NOMO-1 treated with dmso at 0.1 percent for 144 hours (cell line): ENCODE data around the gene SEMA4A.

Experiments
- DNase-seq: peaks from one replicate; lab custom pipeline; 2025; ENCODE audit not compliant: unreplicated experiment; lab: John Stamatoyannopoulos, UW

The SEMA4A gene

GRCh38 chr1:156134716-156135435 is 18.5 kb upstream of the SEMA4A start:
- no peak for DNase-seq

DNA sequence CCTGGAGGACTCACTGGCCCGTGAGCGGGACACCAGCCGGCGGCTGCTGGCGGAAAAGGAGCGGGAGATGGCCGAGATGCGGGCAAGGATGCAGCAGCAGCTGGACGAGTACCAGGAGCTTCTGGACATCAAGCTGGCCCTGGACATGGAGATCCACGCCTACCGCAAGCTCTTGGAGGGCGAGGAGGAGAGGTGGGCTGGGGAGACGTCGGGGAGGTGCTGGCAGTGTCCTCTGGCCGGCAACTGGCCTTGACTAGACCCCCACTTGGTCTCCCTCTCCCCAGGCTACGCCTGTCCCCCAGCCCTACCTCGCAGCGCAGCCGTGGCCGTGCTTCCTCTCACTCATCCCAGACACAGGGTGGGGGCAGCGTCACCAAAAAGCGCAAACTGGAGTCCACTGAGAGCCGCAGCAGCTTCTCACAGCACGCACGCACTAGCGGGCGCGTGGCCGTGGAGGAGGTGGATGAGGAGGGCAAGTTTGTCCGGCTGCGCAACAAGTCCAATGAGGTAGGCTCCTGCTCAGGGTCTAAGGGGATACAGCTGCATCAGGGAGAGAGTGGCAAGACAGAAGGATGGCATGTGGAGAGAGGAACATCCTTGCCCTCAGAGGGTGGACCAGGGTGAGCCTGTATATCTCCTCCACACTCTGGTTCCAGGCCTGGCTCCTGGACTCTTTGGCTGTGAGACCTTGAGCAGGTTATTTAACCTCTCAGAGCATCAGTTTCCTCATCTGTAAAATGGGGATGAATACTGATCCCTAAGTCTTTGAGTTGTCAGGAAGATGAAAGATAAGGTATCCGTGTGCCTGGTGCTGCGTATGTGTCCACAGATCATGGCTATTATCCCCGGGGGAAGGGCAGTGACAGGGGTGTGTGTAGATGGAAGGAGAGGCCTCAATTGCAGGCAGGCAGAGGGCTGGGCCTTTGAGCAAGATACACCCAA is 17.2 kb upstream of the SEMA4A start:
- DNase-seq = no peak

GRCh38 chr1:156136970-156137483 is 16.4 kb upstream of the SEMA4A start:
- DNase-seq = no peak

GRCh38 chr1:156138458-156138867 is 14.9 kb upstream of the SEMA4A start:
- DNase-seq = no peak

GRCh38 chr1:156140879-156141707 is 12.3 kb upstream of the SEMA4A start:
- no peak for DNase-seq

DNA sequence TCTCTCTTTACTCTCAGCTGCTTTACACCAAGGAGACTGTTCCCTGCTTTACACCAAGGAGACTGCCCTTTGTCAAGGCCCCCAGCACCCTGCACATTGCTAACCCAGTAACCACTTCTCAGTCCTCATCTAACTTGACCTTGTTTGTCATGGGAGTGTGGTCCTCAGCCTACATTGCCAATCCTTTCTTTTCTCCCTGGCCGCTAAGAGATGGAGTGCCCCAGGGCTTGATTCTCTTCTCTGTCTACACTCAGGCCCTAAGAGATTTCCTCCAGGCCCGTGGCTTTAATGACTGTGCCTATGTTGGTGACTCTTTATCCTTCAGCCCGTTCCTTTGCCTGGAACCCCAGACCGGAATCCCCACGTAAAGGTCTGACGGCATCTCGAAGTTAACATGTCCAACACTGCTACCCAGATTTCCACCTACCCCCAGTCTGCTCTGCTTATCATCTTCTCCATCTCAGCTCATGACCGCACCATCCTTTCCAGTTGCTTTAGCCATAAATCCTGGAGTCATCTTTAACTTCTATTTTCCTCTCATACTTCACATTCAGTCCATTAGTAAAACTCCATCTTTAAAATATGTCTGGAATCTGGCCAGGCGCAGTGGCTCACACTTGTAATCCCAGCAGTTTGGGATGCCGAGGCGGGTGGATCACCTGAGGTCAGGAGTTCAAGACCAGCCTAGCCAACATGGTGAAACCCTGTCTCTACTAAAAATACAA is 9.5 kb upstream of the SEMA4A start:
- DNase-seq = no peak

GRCh38 chr1:156144742-156145141 is 8.6 kb upstream of the SEMA4A start:
- no peak for DNase-seq

DNA sequence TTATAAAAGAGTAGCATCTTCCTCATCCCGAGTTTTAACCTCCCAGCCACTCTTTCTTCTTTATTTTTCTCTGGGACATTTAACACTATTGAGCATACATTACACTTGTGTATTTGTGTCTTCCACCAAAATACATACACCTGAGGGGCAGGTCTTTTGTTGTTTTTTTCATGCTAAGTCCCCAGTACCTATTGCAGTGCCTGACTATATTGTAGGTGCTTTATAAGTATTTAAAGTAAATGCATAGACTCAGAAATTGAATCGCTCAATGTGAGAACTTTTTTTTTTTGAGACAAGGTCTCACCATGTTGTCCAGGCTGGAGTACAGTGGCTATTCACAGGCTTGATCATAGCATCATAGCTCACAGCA is 7.8 kb upstream of the SEMA4A start:
- DNase-seq = no peak

DNA sequence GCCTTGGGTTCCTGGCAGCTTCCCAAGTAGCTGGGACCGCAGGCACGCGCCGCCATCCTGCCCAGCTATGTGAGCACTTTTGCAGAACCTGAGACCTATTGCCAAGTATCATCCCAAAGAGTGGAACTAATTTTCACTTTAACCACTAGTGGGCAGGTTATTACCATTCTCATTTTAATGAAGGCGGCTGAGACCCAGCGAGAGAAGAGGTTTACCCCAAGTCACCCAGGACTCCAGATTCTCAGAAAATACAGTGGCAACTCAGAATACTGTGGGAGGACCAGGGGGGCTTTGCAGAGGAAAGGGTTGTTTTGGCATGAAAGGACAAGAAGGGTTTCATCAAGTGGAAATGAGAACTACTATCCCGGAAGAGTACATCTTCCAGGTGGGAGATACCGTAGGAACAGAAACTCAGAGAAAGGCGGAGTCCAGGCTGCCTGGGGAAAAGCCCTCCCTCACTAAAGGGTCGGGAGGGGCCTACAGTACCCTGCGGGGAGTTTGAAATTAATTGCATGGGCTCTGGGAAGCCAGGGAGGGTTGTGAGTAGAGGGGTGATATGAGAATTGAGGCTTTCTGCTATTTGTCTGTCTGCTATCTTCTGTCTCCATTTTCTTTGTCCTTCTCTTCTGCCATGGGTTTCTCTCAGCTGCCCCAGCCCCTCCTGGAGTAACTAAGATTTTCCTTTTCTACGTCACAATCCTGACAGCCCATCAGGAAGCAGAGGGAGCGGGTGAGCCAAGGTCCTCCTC is 7.2 kb upstream of the SEMA4A start:
- peak; percentile 68 for DNase-seq

DNA sequence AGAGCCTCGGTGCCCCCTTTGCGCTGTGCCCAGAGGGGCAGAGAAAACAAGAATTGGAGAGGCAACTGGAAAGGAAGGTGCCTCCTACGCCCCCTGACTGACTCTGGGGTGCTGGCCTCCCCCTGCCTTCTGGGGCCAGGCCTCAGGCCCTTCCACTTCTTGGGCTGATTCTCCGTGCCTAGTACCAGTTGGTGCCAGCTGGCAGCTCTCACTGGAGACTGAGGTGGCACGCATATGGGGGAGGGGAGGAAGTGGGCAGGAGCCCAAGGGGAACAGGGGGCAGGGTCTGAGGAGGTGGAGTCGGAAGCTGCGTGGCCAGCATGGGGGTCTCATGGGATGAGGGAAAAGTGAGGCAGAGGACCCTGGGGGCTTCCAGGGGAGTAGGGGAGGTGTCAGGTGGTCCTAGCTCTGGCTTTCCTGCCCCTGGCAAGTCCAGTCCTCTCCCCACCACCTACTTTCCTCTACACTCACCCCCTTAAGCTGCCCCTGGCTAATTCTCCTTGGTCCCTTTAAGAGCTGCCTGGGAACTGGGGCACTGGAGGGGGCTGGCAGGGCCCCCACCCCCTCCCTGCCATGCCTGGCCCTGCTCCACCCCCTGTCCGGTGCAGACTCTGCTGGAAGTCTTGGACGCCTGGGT is 6.5 kb upstream of the SEMA4A start:
- no peak for DNase-seq

DNA sequence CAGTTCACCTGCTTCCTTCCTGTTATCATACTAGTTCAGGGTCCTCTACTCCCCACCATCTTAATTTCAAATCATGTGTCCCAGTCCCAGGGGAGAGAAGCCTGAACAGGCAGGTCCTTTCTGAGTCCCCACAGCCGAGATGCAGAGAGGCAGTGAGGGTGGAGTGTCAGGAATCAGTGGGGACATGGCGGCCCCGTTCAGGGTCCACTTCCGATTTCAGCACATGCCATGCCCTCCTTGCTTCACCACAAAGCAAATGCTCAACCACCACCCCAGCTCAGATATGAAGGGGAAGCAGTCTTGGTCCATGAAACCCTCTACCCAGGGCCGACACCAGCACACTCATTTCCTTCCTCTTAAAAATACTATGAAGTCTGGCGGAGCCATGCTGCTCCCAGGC is 5.2 kb upstream of the SEMA4A start:
- DNase-seq = peak; percentile 70

DNA sequence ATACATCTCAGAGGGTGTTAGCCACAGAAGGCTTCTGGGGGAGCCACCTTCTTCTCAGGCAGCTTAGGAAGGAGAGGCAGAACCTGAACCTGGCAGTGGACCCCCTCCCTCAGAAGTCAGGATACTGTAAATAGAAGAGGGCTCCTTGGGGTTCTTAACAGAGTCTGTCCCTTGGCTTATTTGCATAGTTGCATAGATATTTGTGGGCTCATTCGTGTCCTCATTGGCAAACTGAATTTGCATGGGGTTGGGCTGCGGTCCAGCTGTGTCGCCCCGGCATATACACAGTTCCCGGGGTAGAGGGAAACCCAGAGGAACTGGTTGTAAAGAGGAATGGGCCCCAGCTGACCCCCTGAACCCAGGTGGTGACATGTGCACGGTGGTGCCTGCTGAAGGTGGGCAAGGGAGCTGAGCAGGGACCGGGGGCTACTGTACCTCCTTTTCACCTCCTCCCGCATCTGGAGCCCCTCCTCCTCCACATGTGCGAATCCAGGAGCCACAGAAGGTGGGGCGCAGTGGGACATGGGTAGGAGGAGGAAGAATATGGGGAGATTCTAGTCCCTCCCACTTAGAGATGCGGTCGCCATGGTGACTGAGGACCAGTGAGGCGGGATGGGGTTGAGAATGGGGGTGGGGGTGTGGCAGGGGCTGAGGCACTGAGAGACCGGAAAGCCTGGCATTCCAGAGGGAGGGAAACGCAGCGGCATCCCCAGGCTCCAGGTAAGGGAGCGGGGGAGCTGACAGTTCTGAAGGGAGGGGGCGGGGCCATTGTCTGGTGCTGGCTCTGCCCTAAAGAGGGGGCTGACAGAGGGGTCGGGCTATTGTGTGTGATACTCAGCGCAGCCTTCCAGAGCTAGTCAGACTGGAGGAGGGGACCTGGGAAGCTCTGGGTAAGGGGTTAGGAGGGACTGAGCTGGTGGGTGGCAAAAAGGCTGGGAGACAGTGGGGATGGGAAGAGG is 3.7 kb upstream of the SEMA4A start:
- DNase-seq = no peak

DNA sequence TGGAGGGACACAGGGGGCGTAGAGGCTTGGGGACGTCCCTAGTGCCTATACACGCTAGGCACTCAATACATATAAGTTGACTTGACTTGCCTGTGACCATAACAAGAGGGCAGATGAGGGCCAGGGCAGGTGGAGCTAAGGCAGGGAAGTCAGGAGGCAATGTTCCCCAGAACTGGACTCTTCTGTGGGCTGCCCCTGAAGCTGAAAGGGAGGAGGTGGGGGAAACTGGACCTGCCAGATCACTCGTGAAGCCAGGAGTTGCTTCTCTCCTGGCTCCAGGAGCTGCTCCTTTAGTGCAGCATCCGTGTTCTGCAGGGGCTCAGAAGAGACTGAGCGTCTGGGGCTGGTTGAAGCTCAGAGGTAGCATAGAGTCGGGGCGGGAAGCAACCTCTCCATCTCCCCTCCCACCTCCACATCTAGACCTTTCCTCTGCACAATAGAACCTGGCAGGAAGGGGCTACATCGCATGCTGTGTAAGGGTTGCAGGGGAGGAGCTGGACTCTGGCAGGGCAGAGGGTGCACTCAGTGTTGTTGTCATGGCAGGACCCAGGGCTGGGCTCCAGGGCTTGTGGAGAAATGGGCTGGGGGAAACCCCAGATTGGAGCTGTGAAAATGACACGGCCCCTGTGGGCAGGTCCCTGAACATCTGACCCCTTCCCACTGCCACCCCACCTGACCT is 2.9 kb upstream of the SEMA4A start:
- DNase-seq = no peak

- DNase-seq = peak; percentile 51
Measured at GRCh38 chr1:156151093-156151688, 2.2 kb upstream of the SEMA4A start.

DNA sequence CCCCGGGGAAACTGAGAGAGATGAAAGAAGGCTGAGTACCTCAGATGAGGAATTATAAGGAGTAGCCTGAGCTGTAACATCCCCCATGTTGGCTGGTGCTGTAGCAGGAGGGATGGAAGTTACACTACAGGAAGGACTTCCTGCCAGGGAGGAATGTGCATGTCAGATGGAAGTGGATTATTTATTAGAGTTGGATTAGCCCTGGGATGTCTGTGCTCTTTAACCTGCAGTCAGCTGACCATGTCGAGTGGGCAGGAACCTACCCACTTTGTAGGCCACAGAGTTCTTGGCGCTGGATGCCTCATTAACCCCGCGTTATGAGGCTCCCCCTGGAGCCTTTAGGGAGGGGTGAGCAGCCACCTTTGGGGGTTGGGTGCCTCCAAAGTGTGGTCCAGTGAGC is 757 bp upstream of the SEMA4A start:
- DNase-seq = no peak

DNA sequence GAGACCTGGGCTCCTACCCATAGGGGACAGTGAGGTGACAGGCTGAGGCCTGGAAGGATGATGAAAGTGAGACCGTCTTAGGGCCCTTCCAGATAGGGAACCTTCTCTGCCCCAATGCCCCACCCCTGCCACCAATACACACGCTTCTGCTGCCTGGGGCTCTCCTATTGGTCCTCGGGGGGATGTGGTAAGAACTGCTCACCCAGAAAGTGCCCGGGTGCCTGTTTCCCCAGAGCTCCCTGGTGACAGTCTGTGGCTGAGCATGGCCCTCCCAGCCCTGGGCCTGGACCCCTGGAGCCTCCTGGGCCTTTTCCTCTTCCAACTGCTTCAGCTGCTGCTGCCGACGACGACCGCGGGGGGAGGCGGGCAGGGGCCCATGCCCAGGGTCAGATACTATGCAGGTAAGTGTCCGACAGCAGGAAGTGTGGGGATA is 948 bp downstream of the SEMA4A start:
- DNase-seq = peak; percentile 93
